ENCODE data around the gene DYDC2.

DNA sequence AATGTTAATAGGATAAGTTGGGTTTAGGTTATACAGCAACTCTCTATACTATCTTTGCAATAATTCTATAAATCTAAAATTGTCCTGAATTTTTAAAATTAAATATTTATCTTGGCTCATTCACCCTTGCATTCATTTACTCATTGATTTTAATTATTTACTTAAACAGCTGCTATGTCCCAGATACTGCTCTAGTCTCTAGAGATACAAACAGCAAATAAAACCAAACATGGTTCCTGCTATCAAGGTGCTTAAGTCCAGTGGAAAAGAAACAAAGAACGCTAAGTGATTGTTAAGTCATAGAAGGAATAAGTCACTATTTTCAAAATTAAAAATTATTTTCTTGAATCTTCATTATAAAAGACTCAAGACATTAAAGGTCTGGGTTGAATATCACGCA is 37.3 kb upstream of the DYDC2 start:
- TF ChIP-seq BHLHE40 (IDR thresholded peaks at IDR 0.05; ENCODE audit: low read depth, low read length) (no peak), HDAC2 (IDR thresholded peaks at IDR 0.05) (no peak), MYC (IDR thresholded peaks at IDR 0.05; ENCODE audit: borderline replicate concordance, low read length) (no peak), CEBPB (IDR thresholded peaks at IDR 0.05) (no peak), KDM5A (IDR thresholded peaks at IDR 0.05) (no peak), SREBF2 (IDR thresholded peaks at IDR 0.05) (no peak), POLR2A (IDR thresholded peaks at IDR 0.05; ENCODE audit: low read length) (no peak), KDM1A (IDR thresholded peaks at IDR 0.05; ENCODE audit: low read depth) (no peak), RAD21 (conservative IDR thresholded peaks at IDR 0.05 in 1 of 2, IDR thresholded peaks at IDR 0.05 in 1 of 2) (no peak)
- TF ChIP-seq, protein P1, sequence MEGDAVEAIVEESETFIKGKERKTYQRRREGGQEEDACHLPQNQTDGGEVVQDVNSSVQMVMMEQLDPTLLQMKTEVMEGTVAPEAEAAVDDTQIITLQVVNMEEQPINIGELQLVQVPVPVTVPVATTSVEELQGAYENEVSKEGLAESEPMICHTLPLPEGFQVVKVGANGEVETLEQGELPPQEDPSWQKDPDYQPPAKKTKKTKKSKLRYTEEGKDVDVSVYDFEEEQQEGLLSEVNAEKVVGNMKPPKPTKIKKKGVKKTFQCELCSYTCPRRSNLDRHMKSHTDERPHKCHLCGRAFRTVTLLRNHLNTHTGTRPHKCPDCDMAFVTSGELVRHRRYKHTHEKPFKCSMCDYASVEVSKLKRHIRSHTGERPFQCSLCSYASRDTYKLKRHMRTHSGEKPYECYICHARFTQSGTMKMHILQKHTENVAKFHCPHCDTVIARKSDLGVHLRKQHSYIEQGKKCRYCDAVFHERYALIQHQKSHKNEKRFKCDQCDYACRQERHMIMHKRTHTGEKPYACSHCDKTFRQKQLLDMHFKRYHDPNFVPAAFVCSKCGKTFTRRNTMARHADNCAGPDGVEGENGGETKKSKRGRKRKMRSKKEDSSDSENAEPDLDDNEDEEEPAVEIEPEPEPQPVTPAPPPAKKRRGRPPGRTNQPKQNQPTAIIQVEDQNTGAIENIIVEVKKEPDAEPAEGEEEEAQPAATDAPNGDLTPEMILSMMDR (IDR thresholded peaks at IDR 0.05): no peak
- TF ChIP-seq, protein P2, sequence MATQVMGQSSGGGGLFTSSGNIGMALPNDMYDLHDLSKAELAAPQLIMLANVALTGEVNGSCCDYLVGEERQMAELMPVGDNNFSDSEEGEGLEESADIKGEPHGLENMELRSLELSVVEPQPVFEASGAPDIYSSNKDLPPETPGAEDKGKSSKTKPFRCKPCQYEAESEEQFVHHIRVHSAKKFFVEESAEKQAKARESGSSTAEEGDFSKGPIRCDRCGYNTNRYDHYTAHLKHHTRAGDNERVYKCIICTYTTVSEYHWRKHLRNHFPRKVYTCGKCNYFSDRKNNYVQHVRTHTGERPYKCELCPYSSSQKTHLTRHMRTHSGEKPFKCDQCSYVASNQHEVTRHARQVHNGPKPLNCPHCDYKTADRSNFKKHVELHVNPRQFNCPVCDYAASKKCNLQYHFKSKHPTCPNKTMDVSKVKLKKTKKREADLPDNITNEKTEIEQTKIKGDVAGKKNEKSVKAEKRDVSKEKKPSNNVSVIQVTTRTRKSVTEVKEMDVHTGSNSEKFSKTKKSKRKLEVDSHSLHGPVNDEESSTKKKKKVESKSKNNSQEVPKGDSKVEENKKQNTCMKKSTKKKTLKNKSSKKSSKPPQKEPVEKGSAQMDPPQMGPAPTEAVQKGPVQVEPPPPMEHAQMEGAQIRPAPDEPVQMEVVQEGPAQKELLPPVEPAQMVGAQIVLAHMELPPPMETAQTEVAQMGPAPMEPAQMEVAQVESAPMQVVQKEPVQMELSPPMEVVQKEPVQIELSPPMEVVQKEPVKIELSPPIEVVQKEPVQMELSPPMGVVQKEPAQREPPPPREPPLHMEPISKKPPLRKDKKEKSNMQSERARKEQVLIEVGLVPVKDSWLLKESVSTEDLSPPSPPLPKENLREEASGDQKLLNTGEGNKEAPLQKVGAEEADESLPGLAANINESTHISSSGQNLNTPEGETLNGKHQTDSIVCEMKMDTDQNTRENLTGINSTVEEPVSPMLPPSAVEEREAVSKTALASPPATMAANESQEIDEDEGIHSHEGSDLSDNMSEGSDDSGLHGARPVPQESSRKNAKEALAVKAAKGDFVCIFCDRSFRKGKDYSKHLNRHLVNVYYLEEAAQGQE (IDR thresholded peaks at IDR 0.05): no peak
- TF ChIP-seq, protein P3, sequence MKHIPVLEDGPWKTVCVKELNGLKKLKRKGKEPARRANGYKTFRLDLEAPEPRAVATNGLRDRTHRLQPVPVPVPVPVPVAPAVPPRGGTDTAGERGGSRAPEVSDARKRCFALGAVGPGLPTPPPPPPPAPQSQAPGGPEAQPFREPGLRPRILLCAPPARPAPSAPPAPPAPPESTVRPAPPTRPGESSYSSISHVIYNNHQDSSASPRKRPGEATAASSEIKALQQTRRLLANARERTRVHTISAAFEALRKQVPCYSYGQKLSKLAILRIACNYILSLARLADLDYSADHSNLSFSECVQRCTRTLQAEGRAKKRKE (CRISPR knock-in tag; IDR thresholded peaks at IDR 0.05; ENCODE audit: low read depth): no peak

All from A549 (cell line).